ENCODE results near the gene DLG2. TPM values are rescaled to one million over a fixed set of nuclear protein-coding genes. Genes with fewer than 3 reads are reported as not detected.
A peak's percentile ranks its signal among the peaks of the same experiment; 100 is the strongest.
"Not testable (repeated sequence)": the region's sequence is repeated elsewhere in the genome, so short reads cannot be mapped to it uniquely, and the experiment has no call there.

The DLG2 gene
- total RNA-seq, 1 donor from 2014 or later, result 2.1 TPM

DNA sequence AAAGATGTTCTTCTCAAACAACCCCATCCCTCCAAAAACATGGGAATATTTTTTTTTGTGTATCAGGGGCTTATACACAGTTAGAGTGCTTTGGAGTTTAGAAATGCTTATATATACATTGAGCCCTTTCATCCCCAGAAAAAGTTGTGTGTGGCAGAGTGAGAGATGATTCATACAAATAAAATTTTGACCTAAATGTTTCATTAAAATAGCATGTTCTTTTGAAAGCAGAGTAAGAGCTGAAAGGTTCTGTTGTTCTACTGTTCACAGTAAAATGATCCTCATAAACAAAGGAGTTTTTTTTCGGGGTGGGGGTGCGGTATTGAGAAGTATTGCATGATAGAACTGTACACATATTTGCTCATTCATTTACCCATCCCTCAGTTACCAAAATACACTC, 512.4 kb downstream of the DLG2 start:
- no peaks in the 10 kb centered on the region for H3K27me3 Mint-ChIP-seq (ENCODE audit: low read depth)
- H3K4me1 Mint-ChIP-seq, result peaks cover 11% of the 10 kb centered on the region
- H3K9me3 Mint-ChIP-seq, result no peaks in the 10 kb centered on the region
- DNase-seq (ENCODE audit: low read depth, low spot score), result no peak
- no peak overlapping the region for H3K27ac Mint-ChIP-seq (ENCODE audit: unreplicated experiment)
- TF ChIP-seq, protein P1, sequence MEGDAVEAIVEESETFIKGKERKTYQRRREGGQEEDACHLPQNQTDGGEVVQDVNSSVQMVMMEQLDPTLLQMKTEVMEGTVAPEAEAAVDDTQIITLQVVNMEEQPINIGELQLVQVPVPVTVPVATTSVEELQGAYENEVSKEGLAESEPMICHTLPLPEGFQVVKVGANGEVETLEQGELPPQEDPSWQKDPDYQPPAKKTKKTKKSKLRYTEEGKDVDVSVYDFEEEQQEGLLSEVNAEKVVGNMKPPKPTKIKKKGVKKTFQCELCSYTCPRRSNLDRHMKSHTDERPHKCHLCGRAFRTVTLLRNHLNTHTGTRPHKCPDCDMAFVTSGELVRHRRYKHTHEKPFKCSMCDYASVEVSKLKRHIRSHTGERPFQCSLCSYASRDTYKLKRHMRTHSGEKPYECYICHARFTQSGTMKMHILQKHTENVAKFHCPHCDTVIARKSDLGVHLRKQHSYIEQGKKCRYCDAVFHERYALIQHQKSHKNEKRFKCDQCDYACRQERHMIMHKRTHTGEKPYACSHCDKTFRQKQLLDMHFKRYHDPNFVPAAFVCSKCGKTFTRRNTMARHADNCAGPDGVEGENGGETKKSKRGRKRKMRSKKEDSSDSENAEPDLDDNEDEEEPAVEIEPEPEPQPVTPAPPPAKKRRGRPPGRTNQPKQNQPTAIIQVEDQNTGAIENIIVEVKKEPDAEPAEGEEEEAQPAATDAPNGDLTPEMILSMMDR (conservative IDR thresholded peaks at IDR 0.05), result no peak
- H3K4me3 Mint-ChIP-seq, result no peak overlapping the region
- H3K36me3 Mint-ChIP-seq (ENCODE audit: low read depth), result no peaks in the 10 kb centered on the region

DNA sequence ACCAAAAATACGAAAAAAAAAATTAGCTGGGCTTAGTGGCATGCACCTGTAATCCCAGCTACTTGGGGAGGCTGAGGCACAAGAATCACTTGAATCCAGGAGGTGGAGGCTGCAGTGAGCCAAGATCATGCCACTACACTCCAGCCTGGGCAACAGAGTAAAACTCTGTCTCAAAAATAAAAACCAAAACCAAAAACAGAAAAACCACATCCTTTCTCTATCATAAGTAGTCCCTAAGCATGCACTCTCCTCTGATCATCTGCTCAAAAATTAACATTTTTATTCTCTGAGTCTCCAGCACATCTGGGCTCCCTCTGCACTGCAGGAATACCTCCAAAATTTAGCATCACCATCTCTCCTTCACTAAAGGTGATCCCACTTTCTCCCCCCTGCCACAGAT, 516.9 kb downstream of the DLG2 start:
- H3K27me3 Mint-ChIP-seq (ENCODE audit: low read depth); H3K4me3 Mint-ChIP-seq; H3K27ac Mint-ChIP-seq (ENCODE audit: unreplicated experiment): not testable (repeated sequence)

DNA sequence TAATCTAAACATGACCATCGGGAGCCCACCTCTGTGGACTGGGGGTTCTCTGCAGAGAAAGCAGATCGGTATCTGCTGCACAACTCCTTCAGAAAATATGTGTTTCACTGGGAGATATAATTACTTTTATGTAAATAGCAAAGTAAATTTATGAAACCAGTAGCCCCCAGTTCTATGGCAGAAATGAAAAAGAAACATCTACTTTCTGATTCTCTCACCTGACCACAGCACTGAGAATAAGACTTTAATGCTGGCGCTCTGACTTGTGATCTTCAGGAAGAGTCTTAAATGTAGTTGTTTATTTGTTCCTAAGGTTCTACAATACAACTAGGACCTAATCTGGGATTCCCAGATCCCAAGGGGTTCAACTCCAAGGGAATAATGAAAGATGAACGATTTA, 518.0 kb downstream of the DLG2 start:
- Mint-ChIP-seq H3K4me3 (no peak overlapping the region), H3K36me3 (ENCODE audit: low read depth) (no peaks in the 10 kb centered on the region), H3K27ac (ENCODE audit: unreplicated experiment) (no peak overlapping the region), H3K27me3 (ENCODE audit: low read depth) (no peaks in the 10 kb centered on the region), H3K4me1 (no peaks in the 10 kb centered on the region), H3K9me3 (no peaks in the 10 kb centered on the region)
- TF ChIP-seq, protein P1 (conservative IDR thresholded peaks at IDR 0.05), result no peak
- no peak for DNase-seq (ENCODE audit: low read depth, low spot score)

More for the DNA sequence above, 516.9 kb downstream of the DLG2 start:
- not testable (repeated sequence) for H3K4me1 Mint-ChIP-seq; H3K36me3 Mint-ChIP-seq (ENCODE audit: low read depth); DNase-seq (ENCODE audit: low read depth, low spot score); H3K9me3 Mint-ChIP-seq

DNA sequence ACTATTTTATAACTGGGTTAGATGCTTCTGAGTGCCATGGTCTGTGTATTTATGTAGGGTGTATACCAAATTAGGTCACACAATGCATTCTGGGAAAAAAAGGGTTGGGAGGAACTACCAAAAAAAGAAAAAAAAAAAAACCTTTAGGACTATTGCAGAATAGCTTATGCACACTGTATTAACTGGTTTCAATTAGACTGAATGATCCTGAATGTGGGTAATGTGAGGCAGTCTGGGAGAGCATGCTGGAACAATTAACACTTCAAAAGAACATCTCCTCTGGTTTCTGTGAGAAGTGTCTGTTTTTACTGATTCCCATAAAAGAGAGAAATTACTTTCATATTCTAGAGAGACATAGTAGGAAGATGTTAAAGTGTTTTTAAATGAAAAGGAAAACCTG, 521.3 kb downstream of the DLG2 start:
- no peaks in the 10 kb centered on the region for H3K4me1 Mint-ChIP-seq
- no peak for DNase-seq (ENCODE audit: low read depth, low spot score)
- TF ChIP-seq, protein P1 (conservative IDR thresholded peaks at IDR 0.05), result no peak
- H3K27ac Mint-ChIP-seq (ENCODE audit: unreplicated experiment), result no peak overlapping the region
- H3K27me3 Mint-ChIP-seq (ENCODE audit: low read depth), result no peaks in the 10 kb centered on the region
- H3K4me3 Mint-ChIP-seq, result no peak overlapping the region
- no peaks in the 10 kb centered on the region for H3K9me3 Mint-ChIP-seq
- no peaks in the 10 kb centered on the region for H3K36me3 Mint-ChIP-seq (ENCODE audit: low read depth)

DNA sequence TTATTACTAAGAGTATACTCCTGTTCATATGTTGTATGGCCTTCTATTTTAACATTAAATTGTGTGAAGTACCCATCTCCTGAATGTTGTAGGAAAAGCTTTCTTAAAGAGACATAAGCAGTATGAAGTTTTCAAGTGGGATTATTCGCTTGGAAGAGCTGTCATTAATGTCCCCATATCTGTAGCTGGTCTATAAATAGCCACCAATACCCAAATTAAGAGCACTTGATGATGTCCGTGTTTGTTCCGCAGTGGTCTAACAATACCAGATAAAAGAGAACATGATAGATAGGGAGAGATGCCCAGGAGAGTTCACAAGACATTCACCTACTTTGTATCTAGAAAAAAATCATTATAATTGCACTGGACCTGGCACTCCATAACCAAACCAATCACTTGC, 527.6 kb downstream of the DLG2 start:
- H3K27ac Mint-ChIP-seq (ENCODE audit: unreplicated experiment), result no peak overlapping the region
- H3K27me3 Mint-ChIP-seq (ENCODE audit: low read depth), result no peaks in the 10 kb centered on the region
- H3K36me3 Mint-ChIP-seq (ENCODE audit: low read depth), result no peaks in the 10 kb centered on the region
- H3K4me3 Mint-ChIP-seq, result no peak overlapping the region
- DNase-seq (ENCODE audit: low read depth, low spot score), result no peak
- peaks cover 3% of the 10 kb centered on the region for H3K9me3 Mint-ChIP-seq
- TF ChIP-seq, protein P1 (conservative IDR thresholded peaks at IDR 0.05), result no peak
- no peaks in the 10 kb centered on the region for H3K4me1 Mint-ChIP-seq

DNA sequence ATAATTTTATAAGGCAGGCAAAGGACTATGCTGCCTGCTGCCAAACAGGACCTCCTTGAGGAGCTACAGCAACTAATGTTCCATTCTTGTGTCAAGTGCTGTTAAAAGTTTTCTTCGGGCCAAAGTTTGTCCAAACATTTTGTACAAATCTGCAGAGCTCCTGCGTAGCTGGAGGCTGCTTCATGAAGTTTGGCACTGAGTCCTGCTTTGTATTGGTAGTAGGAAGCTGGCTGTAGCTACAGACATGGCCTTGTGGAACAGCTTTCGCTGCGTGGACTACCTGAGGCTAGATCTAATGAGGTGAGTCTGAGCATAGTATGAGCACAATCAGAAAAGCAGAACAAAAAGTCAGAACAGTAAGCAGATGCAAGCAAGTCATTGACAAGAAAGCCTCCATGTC, 528.1 kb downstream of the DLG2 start:
- H3K27ac Mint-ChIP-seq (ENCODE audit: unreplicated experiment), result peak overlapping the region; percentile 19

More for the DNA sequence above, 528.1 kb downstream of the DLG2 start:
- Mint-ChIP-seq H3K4me1 (no peaks in the 10 kb centered on the region), H3K9me3 (peaks cover 3% of the 10 kb centered on the region), H3K27me3 (ENCODE audit: low read depth) (no peaks in the 10 kb centered on the region), H3K36me3 (ENCODE audit: low read depth) (no peaks in the 10 kb centered on the region), H3K4me3 (no peak overlapping the region)
- TF ChIP-seq, protein P1 (conservative IDR thresholded peaks at IDR 0.05), result no peak
- no peak for DNase-seq (ENCODE audit: low read depth, low spot score)
